Lower leg skin (tissue), 3 donors: ENCODE data around the gene PAFAH1B1.

ENCODE experiments used
- CTCF ChIP-seq, 3 donors: fragments of 450-650 bp; IDR thresholded peaks; one replicate each; pipeline ENCODE4 v1.5.1; 2016; ENCODE audit warnings: antibody characterized with exemption in 3 of 3, mild to moderate bottlenecking in 3 of 3, moderate library complexity in 2 of 3
- POLR2A ChIP-seq, 2 donors: fragments of 450-650 bp; IDR thresholded peaks; one replicate each; pipeline ENCODE4 v1.6.1; 2016 to 2017; ENCODE audit warnings: antibody characterized with exemption in 2 of 2, mild to moderate bottlenecking in 1 of 2, moderate library complexity in 1 of 2

- TF ChIP-seq CTCF (IDR thresholded peaks at IDR 0.05) (no peak), POLR2A (IDR thresholded peaks at IDR 0.05) (no peak)
Observed at GRCh38 chr17:2695961-2696760, 102.7 kb downstream of the PAFAH1B1 start.
